ENCODE data around the gene DAAM1.
A peak's percentile ranks its signal among the peaks of the same experiment; 100 is the strongest.

Gene DAAM1

GRCh38 chr14:59155886-59156285 lies 32.6 kb upstream of the DAAM1 start:
- Histone ChIP-seq H3K18ac (ENCODE audit: low read length) (no peak overlapping the region), H2AK5ac (ENCODE audit: low read depth, low read length) (no peak overlapping the region), H3K36me3 (replicated peaks in 1 of 2; ENCODE audit: control insufficient read depth in 2 of 2, insufficient read depth in 2 of 2, low read length in 2 of 2) (no peaks in the 10 kb centered on the region), H3K4ac (ENCODE audit: low read length) (no peak overlapping the region), H3K27ac (replicated peaks; ENCODE audit: low read length) (no peak overlapping the region), H3K79me1 (ENCODE audit: low read depth, low read length) (no peaks in the 10 kb centered on the region), H2BK12ac (ENCODE audit: low read length) (no peak overlapping the region), H4K91ac (ENCODE audit: low read depth, low read length, poor library complexity) (no peak overlapping the region), H3K9ac (ENCODE audit: low read depth, low read length, poor library complexity) (no peak overlapping the region), H2BK120ac (ENCODE audit: low read depth, low read length) (no peak overlapping the region), H3K14ac (ENCODE audit: low read length) (no peak overlapping the region), H3K23ac (ENCODE audit: low read depth, low read length, poor library complexity) (no peak overlapping the region), H2BK5ac (ENCODE audit: low read length) (no peak overlapping the region), H2AFZ (ENCODE audit: low read length) (no peak overlapping the region), H4K8ac (ENCODE audit: low read depth, low read length) (no peak overlapping the region), H3K27me3 (ENCODE audit: control insufficient read depth in 3 of 3, insufficient read depth in 3 of 3, low read depth in 1 of 3, low read length in 3 of 3) (no peaks in the 10 kb centered on the region), H3K4me1 (ENCODE audit: control insufficient read depth in 2 of 2, insufficient read depth in 1 of 2, low read depth in 1 of 2, low read length in 2 of 2) (peaks cover 0 to 2% of the 10 kb centered on the region in 2 donors), H3K4me3 (ENCODE audit: low read length in 2 of 2) (no peak overlapping the region), H2BK15ac (ENCODE audit: low read length) (no peak overlapping the region), H3K4me2 (ENCODE audit: insufficient read depth, low read length, poor library complexity, severe bottlenecking) (no peak overlapping the region), H3K9me3 (replicated peaks in 1 of 2; ENCODE audit: control insufficient read depth in 2 of 2, insufficient read depth in 1 of 2, low read depth in 1 of 2, low read length in 2 of 2) (no peaks in the 10 kb centered on the region)
- WGBS, 2 donors (ENCODE audit: extremely low coverage in 2 of 2, insufficient read length in 2 of 2, insufficient replicate concordance in 1 of 2) = no CpG with 5 or more reads among the region's 3 CpGs
- DNase-seq (ENCODE audit: low spot score) = no peak

GRCh38 chr14:59159169-59159568 lies 29.3 kb upstream of the DAAM1 start:
- Histone ChIP-seq H3K23ac (ENCODE audit: low read depth, low read length, poor library complexity) (no peak overlapping the region), H3K27me3 (ENCODE audit: control insufficient read depth in 3 of 3, insufficient read depth in 3 of 3, low read depth in 1 of 3, low read length in 3 of 3) (no peaks in the 10 kb centered on the region), H2BK15ac (ENCODE audit: low read length) (no peak overlapping the region), H3K27ac (replicated peaks; ENCODE audit: low read length) (no peak overlapping the region), H3K36me3 (replicated peaks in 1 of 2; ENCODE audit: control insufficient read depth in 2 of 2, insufficient read depth in 2 of 2, low read length in 2 of 2) (no peaks in the 10 kb centered on the region), H3K14ac (ENCODE audit: low read length) (no peak overlapping the region), H3K9me3 (replicated peaks in 1 of 2; ENCODE audit: control insufficient read depth in 2 of 2, insufficient read depth in 1 of 2, low read depth in 1 of 2, low read length in 2 of 2) (no peaks in the 10 kb centered on the region), H4K8ac (ENCODE audit: low read depth, low read length) (no peak overlapping the region), H2BK5ac (ENCODE audit: low read length) (no peak overlapping the region), H3K4ac (ENCODE audit: low read length) (no peak overlapping the region), H2AK5ac (ENCODE audit: low read depth, low read length) (no peak overlapping the region), H2BK12ac (ENCODE audit: low read length) (no peak overlapping the region), H3K9ac (ENCODE audit: low read depth, low read length, poor library complexity) (no peak overlapping the region), H3K4me1 (ENCODE audit: control insufficient read depth in 2 of 2, insufficient read depth in 1 of 2, low read depth in 1 of 2, low read length in 2 of 2) (peaks cover 5 to 15% of the 10 kb centered on the region in 2 donors), H2BK120ac (ENCODE audit: low read depth, low read length) (no peak overlapping the region), H3K4me3 (ENCODE audit: low read length in 2 of 2) (no peak overlapping the region), H4K91ac (ENCODE audit: low read depth, low read length, poor library complexity) (no peak overlapping the region), H3K4me2 (ENCODE audit: insufficient read depth, low read length, poor library complexity, severe bottlenecking) (no peak overlapping the region), H3K18ac (ENCODE audit: low read length) (no peak overlapping the region), H3K79me1 (ENCODE audit: low read depth, low read length) (no peaks in the 10 kb centered on the region), H2AFZ (ENCODE audit: low read length) (no peak overlapping the region)
- DNase-seq (ENCODE audit: low spot score) = no peak
- WGBS, 2 donors (ENCODE audit: extremely low coverage in 2 of 2, insufficient read length in 2 of 2, insufficient replicate concordance in 1 of 2) = no CpG with 5 or more reads among the region's 1 CpG

GRCh38 chr14:59160506-59160905 lies 28.0 kb upstream of the DAAM1 start:
- WGBS, 2 donors (ENCODE audit: extremely low coverage in 2 of 2, insufficient read length in 2 of 2, insufficient replicate concordance in 1 of 2) = no CpG with 5 or more reads among the region's 5 CpGs
- Histone ChIP-seq H3K4me3 (ENCODE audit: low read length in 2 of 2) (no peak overlapping the region), H2BK5ac (ENCODE audit: low read length) (no peak overlapping the region), H3K9ac (ENCODE audit: low read depth, low read length, poor library complexity) (no peak overlapping the region), H3K4me1 (ENCODE audit: control insufficient read depth in 2 of 2, insufficient read depth in 1 of 2, low read depth in 1 of 2, low read length in 2 of 2) (peaks cover 5 to 15% of the 10 kb centered on the region in 2 donors), H2BK12ac (ENCODE audit: low read length) (no peak overlapping the region), H2BK120ac (ENCODE audit: low read depth, low read length) (no peak overlapping the region), H3K4me2 (ENCODE audit: insufficient read depth, low read length, poor library complexity, severe bottlenecking) (no peak overlapping the region), H2BK15ac (ENCODE audit: low read length) (no peak overlapping the region), H3K36me3 (replicated peaks in 1 of 2; ENCODE audit: control insufficient read depth in 2 of 2, insufficient read depth in 2 of 2, low read length in 2 of 2) (no peaks in the 10 kb centered on the region), H2AK5ac (ENCODE audit: low read depth, low read length) (no peak overlapping the region), H3K79me1 (ENCODE audit: low read depth, low read length) (no peaks in the 10 kb centered on the region), H3K4ac (ENCODE audit: low read length) (no peak overlapping the region), H4K91ac (ENCODE audit: low read depth, low read length, poor library complexity) (no peak overlapping the region), H3K27me3 (ENCODE audit: control insufficient read depth in 3 of 3, insufficient read depth in 3 of 3, low read depth in 1 of 3, low read length in 3 of 3) (no peaks in the 10 kb centered on the region), H4K8ac (ENCODE audit: low read depth, low read length) (no peak overlapping the region), H3K23ac (ENCODE audit: low read depth, low read length, poor library complexity) (no peak overlapping the region), H3K9me3 (replicated peaks in 1 of 2; ENCODE audit: control insufficient read depth in 2 of 2, insufficient read depth in 1 of 2, low read depth in 1 of 2, low read length in 2 of 2) (no peaks in the 10 kb centered on the region), H2AFZ (ENCODE audit: low read length) (peak overlapping the region; percentile 4), H3K14ac (ENCODE audit: low read length) (no peak overlapping the region), H3K18ac (ENCODE audit: low read length) (no peak overlapping the region), H3K27ac (replicated peaks; ENCODE audit: low read length) (no peak overlapping the region)
- no peak for DNase-seq (ENCODE audit: low spot score)

- H4K8ac ChIP-seq (ENCODE audit: low read depth, low read length) = no peak overlapping the region
- H3K18ac ChIP-seq (ENCODE audit: low read length) = peak overlapping the region; percentile 33
- H3K27ac ChIP-seq (replicated peaks; ENCODE audit: low read length) = peak overlapping the region; percentile 23
- no peak overlapping the region for H3K14ac ChIP-seq (ENCODE audit: low read length)
- H2AK5ac ChIP-seq (ENCODE audit: low read depth, low read length) = no peak overlapping the region
- peaks cover 5 to 15% of the 10 kb centered on the region in 2 donors for H3K4me1 ChIP-seq (ENCODE audit: control insufficient read depth in 2 of 2, insufficient read depth in 1 of 2, low read depth in 1 of 2, low read length in 2 of 2)
- H3K23ac ChIP-seq (ENCODE audit: low read depth, low read length, poor library complexity) = no peak overlapping the region
- H2BK12ac ChIP-seq (ENCODE audit: low read length) = no peak overlapping the region
- H3K9ac ChIP-seq (ENCODE audit: low read depth, low read length, poor library complexity) = no peak overlapping the region
- H2AFZ ChIP-seq (ENCODE audit: low read length) = peak overlapping the region; percentile 80
- H3K4ac ChIP-seq (ENCODE audit: low read length) = no peak overlapping the region
- H3K36me3 ChIP-seq (replicated peaks in 1 of 2; ENCODE audit: control insufficient read depth in 2 of 2, insufficient read depth in 2 of 2, low read length in 2 of 2) = no peaks in the 10 kb centered on the region
- DNase-seq (ENCODE audit: low spot score) = peak; percentile 47
- H3K4me2 ChIP-seq (ENCODE audit: insufficient read depth, low read length, poor library complexity, severe bottlenecking) = no peak overlapping the region
- no CpG with 5 or more reads among the region's 7 CpGs for WGBS, 2 donors (ENCODE audit: extremely low coverage in 2 of 2, insufficient read length in 2 of 2, insufficient replicate concordance in 1 of 2)
- H2BK15ac ChIP-seq (ENCODE audit: low read length) = no peak overlapping the region
- H3K9me3 ChIP-seq (replicated peaks in 1 of 2; ENCODE audit: control insufficient read depth in 2 of 2, insufficient read depth in 1 of 2, low read depth in 1 of 2, low read length in 2 of 2) = no peaks in the 10 kb centered on the region
- no peak overlapping the region for H2BK5ac ChIP-seq (ENCODE audit: low read length)
- H2BK120ac ChIP-seq (ENCODE audit: low read depth, low read length) = no peak overlapping the region
- no peaks in the 10 kb centered on the region for H3K27me3 ChIP-seq (ENCODE audit: control insufficient read depth in 3 of 3, insufficient read depth in 3 of 3, low read depth in 1 of 3, low read length in 3 of 3)
- no peaks in the 10 kb centered on the region for H3K79me1 ChIP-seq (ENCODE audit: low read depth, low read length)
- no peak overlapping the region for H4K91ac ChIP-seq (ENCODE audit: low read depth, low read length, poor library complexity)
- H3K4me3 ChIP-seq (ENCODE audit: low read length in 2 of 2) = peak overlapping the region in 1 of 2 donors; percentile 27
Measured at GRCh38 chr14:59161561-59162175, 26.8 kb upstream of the DAAM1 start.
